ENCODE results near the gene YPEL1.

DNA sequence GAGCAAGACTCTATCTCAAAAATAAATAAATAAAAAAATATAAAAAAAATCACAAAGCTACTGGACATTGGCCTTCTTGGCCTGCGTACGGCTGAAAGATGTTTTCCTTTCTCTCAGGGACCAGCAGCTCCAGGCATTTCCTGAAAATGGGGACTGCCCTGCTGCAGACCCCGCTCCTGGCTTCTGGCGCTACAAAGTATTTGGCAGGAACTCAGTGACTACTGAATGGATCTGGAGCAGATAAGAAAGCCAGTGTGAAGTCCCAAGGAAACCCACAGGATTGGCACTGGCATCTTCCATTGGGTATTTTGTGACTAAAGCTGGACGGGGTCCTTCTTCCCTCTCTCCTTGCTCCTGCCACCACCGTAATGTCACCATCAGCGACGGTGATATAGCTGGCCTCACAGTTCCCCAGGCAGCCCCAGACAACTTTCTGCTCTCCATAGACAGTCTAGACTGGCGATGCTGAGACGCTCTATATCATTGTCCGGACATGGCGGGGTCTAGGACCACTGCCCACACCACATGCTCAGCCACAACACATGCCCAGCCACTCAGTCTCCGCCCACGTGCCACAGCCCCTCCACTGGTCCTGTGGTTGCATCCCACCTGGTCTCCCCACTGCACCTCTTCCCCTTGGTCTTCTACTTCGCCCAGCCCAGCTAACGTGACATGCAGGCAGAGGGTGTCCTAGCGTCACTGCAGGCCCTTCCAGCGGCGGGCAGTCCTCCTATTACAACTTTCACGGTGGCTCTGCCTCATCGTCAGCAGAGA lies 22.7 kb upstream of the YPEL1 start:
- TF ChIP-seq, protein P1, sequence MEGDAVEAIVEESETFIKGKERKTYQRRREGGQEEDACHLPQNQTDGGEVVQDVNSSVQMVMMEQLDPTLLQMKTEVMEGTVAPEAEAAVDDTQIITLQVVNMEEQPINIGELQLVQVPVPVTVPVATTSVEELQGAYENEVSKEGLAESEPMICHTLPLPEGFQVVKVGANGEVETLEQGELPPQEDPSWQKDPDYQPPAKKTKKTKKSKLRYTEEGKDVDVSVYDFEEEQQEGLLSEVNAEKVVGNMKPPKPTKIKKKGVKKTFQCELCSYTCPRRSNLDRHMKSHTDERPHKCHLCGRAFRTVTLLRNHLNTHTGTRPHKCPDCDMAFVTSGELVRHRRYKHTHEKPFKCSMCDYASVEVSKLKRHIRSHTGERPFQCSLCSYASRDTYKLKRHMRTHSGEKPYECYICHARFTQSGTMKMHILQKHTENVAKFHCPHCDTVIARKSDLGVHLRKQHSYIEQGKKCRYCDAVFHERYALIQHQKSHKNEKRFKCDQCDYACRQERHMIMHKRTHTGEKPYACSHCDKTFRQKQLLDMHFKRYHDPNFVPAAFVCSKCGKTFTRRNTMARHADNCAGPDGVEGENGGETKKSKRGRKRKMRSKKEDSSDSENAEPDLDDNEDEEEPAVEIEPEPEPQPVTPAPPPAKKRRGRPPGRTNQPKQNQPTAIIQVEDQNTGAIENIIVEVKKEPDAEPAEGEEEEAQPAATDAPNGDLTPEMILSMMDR (IDR thresholded peaks at IDR 0.05), result no peak
- TF ChIP-seq POLR2A (IDR thresholded peaks at IDR 0.05), result no peak

Measured in uterus (tissue), 2 donors.